GM21447 (cell line): Measurements from ENCODE around the gene SLC41A1.
"Not testable (repeated sequence)": the region's sequence is repeated elsewhere in the genome, so short reads cannot be mapped to it uniquely, and the experiment has no call there.

Experiments
- ATAC-seq: cut with Tn5 transposase; IDR thresholded peaks from one replicate; pipeline ENCODE4 v1.9.1; 2021; ENCODE audit not compliant: unreplicated experiment

SLC41A1 gene

GRCh38 chr1:205823260-205823659 lies 10.3 kb upstream of the SLC41A1 start:
- ATAC-seq, result not testable (repeated sequence)

GRCh38 chr1:205822397-205822796 lies 9.4 kb upstream of the SLC41A1 start:
- no peak for ATAC-seq

GRCh38 chr1:205817988-205818387 lies 5.0 kb upstream of the SLC41A1 start:
- ATAC-seq, result no peak

GRCh38 chr1:205817364-205817763 lies 4.4 kb upstream of the SLC41A1 start:
- no peak for ATAC-seq

DNA sequence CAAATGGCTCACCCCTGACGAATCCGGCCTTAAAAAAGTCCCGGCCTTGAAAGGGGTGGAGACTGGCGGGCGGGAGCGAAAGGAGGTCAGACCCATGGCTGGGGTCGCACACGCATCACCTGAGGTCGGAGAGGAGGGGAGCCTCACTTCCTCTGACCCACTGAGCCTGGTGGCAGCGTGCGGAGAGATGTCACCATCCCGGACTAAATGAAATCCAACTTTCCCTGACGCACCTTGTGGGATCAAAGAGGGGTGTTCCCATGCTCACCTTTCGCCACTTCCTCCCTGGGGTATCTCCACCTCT lies 709 bp upstream of the SLC41A1 start:
- ATAC-seq, result no peak

DNA sequence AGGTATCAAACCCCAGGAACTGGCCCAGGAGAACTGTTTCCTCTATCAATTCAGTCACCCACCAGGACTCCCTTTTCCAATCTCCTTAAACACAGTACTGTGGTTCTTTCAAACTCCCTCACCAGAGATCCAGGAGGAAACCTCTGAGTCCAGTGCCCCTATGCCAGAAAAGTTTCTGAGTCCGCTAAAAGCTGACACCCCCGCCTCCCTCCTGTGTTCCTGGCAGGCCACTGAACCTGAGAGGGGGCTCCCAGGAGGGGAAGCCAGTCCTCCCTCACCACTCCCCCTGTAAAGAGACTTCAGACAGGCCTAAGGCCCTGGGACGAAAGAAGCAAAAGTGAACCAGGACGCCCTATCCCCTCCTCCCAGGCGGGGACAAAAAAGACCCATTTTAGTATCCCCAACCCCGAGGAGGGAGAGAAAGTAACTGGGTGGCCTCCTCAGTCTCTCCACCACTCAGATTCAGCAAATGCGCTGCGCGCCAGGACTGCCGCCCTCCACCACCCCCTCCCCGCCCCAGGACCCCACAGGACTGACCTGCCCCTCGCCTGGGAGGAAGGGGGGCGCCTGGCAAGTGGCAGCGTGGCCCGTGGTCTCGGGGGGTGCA lies 624 bp downstream of the SLC41A1 start:
- ATAC-seq, result peak; percentile 8

DNA sequence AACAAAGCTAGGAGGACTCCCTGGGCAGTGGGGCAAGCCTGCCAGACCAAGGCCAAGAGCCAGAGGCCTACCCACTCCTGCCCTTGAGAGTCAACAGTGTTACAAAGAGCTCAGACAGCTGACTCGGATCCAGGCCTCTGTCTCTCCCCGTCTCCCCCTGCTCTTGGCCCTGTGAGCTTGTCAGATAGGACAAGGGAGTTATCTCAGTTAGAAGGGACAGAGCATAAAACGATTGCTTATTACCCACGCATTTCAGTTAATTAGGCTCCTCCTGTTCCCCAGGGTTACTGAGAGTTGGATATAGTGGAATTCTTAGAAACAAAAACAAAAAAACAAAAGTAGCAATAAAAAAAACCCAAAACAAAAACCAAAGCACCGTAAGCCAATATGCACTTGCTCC lies 1.3 kb downstream of the SLC41A1 start:
- ATAC-seq, result no peak

- no peak for ATAC-seq
These were observed 2.4 kb downstream of the SLC41A1 start for GRCh38 chr1:205810448-205811157.

- ATAC-seq, result no peak
These were observed 3.1 kb downstream of the SLC41A1 start for GRCh38 chr1:205809942-205810345.

DNA sequence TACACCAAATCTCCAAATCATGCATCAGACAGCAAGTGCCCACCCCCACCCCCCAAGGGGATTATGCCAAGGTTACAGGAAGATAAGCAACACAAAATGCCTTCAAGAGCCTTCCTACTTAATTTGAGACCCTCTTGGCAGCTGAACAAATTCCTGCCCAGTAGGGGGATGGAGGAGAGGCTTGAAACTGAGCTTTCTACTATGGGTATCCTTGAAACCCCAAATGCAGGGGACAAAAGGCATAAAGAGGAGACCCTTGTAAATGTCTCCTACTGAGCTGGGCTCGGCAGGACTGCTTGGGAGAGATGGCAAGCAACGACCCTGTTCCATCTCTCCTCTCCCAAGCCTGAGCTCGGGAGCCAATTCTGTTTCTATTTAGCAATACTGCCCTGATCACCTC lies 3.5 kb downstream of the SLC41A1 start:
- no peak for ATAC-seq

DNA sequence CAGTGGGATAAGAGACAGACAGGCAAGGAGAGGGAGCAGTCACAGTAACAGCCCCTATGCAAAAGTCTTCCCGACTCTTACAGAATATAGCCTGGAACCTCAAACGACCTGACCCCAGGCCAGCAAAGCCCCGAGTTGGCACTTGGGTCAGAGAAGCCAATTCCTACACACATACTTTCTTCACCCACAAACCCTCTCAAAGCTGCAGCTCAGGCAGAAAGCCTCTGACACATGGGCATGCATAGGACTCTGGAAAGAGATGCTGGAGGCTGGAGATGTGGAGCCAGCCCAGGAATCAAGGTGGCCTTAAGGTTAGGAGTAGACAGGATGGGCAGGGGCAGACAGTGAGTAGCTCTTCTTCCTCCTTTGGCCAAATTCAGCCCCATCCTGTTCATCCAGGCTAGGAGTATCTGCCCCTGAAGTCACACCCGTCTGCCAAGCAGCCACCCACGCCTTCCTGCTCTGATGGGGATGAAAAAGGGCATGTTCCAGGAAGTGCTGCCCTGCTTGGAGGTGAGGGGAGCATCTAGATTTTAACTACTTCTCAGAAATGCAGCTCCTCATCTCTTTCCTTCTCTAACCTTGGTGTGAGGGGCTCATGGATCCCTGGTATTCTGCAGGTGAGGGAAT lies 7.8 kb downstream of the SLC41A1 start:
- ATAC-seq, result no peak

DNA sequence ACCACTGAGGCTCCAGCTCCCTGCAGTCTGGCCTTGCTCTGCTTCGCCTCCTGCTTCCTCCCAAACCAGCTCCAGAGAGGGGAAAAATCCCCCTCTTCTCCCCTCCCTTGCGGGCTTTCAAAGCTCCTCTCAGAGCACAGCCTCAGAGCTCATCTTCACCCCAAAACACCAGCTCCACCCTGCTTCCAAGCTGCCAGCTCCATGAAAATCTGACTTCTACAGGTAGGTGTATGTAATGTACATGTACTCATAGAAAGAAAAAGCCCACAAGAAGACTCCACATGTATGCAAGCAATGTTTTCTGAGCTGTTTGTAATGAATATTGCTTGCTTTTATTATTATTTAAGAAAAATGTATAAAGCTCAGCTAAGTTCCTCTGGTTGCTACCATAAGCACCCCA lies 8.4 kb downstream of the SLC41A1 start:
- no peak for ATAC-seq

DNA sequence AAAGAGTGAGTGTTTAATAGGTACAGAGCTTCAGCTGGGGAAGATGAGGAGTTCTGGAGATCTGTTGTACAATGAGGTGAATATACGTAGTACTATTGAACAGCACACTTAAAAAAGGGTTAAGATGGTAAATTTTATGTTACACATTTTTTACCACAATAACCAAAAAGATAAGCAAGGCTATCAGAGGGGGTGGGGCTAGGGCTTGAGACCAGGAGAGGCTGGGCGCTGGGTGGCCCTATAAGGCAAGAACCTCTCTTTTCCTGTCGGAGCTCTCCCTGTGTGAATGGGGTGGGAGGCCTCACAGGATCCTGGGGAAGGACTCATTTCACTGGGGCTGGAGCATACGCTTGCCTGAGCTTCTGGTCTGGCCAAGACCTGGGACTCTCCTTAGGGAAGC lies 9.0 kb downstream of the SLC41A1 start:
- no peak for ATAC-seq

DNA sequence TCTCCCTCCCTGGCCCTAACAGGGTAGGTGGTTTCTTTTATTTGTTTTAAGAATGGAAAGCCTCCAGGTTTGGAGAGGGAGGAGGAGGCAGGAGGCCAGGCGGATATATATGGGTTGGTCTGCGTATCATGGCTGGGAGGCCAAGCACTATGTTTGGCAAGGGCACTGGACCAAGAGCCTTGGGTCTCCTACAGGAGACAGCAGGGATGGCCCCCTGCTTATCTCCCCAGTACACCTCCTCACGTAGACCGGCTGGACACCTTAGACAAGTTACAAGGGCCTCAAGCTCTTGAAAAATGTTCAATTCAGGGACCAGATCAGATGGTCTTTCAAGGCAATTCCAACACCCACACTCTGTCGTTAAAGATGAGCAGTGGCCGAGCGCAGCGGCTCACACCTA lies 10.9 kb downstream of the SLC41A1 start:
- no peak for ATAC-seq

DNA sequence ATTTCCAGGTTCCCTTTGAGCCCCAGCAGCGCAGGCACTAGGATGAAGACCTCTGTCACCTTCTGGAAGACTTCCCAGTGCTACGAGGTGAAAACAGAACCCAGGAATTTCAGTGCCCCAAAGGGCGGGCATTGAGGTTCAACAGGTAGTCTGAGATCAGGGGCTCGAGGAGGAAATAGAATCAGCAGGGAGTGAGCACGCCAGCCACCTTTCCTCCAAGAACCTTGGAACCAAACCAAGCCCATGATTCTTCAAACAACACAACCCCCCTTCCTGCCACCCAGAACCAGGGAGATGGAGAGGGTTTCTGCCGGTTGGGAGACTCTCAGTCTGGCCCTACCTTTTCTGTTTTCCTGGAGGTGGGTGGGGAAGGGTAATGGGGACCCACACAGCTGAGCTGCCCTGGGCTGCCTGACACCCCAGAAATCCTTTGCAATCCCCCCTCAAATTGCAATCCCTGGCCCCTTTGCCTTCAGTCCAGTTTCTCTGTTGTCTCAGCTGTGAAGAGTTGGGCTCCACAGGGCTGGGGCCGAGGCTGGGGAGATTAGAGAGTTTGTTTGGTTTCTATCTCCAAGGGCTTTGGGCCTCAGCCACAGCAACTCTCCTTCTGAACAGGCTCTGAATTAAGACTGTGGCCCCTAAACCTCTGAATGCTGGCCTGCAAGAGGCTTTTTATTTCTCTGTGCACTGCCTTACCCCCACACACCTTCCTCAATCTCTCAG lies 11.9 kb downstream of the SLC41A1 start:
- ATAC-seq, result no peak

GRCh38 chr1:205800427-205800826 lies 12.6 kb downstream of the SLC41A1 start:
- ATAC-seq, result no peak

GRCh38 chr1:205798577-205798976 lies 14.4 kb downstream of the SLC41A1 start:
- no peak for ATAC-seq

- ATAC-seq, result no peak
These were observed 15.8 kb downstream of the SLC41A1 start for GRCh38 chr1:205797168-205797567.

GRCh38 chr1:205794011-205794730 lies 18.8 kb downstream of the SLC41A1 start:
- ATAC-seq, result no peak

- no peak for ATAC-seq
These were observed 19.9 kb downstream of the SLC41A1 start for GRCh38 chr1:205792961-205793673.

- ATAC-seq, result no peak
These were observed 20.5 kb downstream of the SLC41A1 start for GRCh38 chr1:205792481-205792881.
